Loucy (cell line): Measurements from ENCODE around the gene UVSSA.

ENCODE experiments used
- CTCF ChIP-seq: fragments of 200-600 bp; sonication (generic); conservative IDR thresholded peaks from 2 replicates; pipeline ENCODE4 v1.5.1; 2014; ENCODE audit warnings: mild to moderate bottlenecking, antibody characterized with exemption, low read length
- EZH2phosphoT487 ChIP-seq: fragments of 200-600 bp; IDR thresholded peaks from 2 replicates; pipeline ENCODE4 v1.6.1; 2018; ENCODE audit warnings: antibody characterized with exemption, mild to moderate bottlenecking, moderate library complexity, borderline replicate concordance

DNA sequence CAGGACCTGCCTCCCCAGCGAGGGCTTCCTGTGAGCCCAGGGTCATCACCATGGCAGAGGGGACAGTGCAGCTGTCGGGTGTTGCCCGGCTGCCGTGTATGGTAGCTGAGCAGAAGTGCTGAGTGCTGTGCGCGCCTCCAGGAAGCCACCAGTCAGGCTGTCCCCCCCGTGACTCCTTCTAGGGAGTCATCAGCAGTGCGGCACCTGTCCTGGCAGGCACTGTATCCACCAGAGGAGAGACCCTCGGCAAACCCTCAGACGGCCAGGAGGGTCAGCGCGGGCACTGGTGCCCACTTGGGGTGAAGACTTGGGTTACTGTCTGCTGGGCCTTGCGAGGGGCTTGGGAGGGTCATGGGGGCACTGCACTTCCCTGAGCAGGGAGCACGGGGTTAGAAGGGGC, 8.4 kb downstream of the UVSSA start:
- TF ChIP-seq CTCF (no peak), EZH2phosphoT487 (no peak)
